Central memory CD8-positive, alpha-beta T cell (primary cell): ENCODE results near the gene CYBC1.
A peak's percentile ranks its signal among the peaks of the same experiment; 100 is the strongest.

Experiments used
- ATAC-seq: fragments of 150-1000 bp; cut with Tn5 transposase; replicated peaks from 2 replicates; pipeline ENCODE4 v1.10.0; 2022; ENCODE audit warnings: mild to moderate bottlenecking, moderate FRiP score, moderate number of reproducible peaks; ENCODE audit not compliant: poor library complexity, severe bottlenecking; ENCODE audit errors: extremely low read depth
- DNase-seq, 2 donors: peaks; one replicate each; pipeline ENCODE4 v3.0.0; 2021; ENCODE audit warnings: low spot score in 2 of 2
- H3K27ac Mint-ChIP-seq: one replicate; pipeline ENCODE4 v1.8.0; 2022; ENCODE audit warnings: low read depth, mild to moderate bottlenecking, moderate library complexity, mixed read lengths
- H3K27me3 Mint-ChIP-seq: one replicate; pipeline ENCODE4 v1.8.0; 2022; ENCODE audit warnings: mixed read lengths
- H3K36me3 Mint-ChIP-seq: one replicate; pipeline ENCODE4 v1.8.0; 2022; ENCODE audit warnings: mild to moderate bottlenecking, moderate library complexity, mixed read lengths; ENCODE audit not compliant: insufficient read depth
- H3K4me1 Mint-ChIP-seq: one replicate; pipeline ENCODE4 v1.8.0; 2022; ENCODE audit warnings: mixed read lengths
- H3K4me3 Mint-ChIP-seq: one replicate; pipeline ENCODE4 v1.8.0; 2022; ENCODE audit warnings: mild to moderate bottlenecking, moderate library complexity, mixed read lengths
- H3K9me3 Mint-ChIP-seq: one replicate; pipeline ENCODE4 v1.8.0; 2022; ENCODE audit warnings: mixed read lengths

The CYBC1 gene

GRCh38 chr17:82450357-82451106 is at the start of gene CYBC1:
Gene CYBC1 (minus strand): TSS chr17:82450752. CDS start chr17:82449254, 1,498 bp downstream.
- DNase-seq = peak; percentile 84
- Mint-ChIP-seq H3K4me3 (peak within 1 kb of the TSS; percentile 93), H3K27me3 (no peaks in the 10 kb centered on the region), H3K36me3 (peaks cover 18% of the 10 kb centered on the region), H3K27ac (peak within 1 kb of the TSS; percentile 95), H3K4me1 (peaks cover 26% of the 10 kb centered on the region), H3K9me3 (no peaks in the 10 kb centered on the region)
- ATAC-seq = peak; percentile 51

DNA sequence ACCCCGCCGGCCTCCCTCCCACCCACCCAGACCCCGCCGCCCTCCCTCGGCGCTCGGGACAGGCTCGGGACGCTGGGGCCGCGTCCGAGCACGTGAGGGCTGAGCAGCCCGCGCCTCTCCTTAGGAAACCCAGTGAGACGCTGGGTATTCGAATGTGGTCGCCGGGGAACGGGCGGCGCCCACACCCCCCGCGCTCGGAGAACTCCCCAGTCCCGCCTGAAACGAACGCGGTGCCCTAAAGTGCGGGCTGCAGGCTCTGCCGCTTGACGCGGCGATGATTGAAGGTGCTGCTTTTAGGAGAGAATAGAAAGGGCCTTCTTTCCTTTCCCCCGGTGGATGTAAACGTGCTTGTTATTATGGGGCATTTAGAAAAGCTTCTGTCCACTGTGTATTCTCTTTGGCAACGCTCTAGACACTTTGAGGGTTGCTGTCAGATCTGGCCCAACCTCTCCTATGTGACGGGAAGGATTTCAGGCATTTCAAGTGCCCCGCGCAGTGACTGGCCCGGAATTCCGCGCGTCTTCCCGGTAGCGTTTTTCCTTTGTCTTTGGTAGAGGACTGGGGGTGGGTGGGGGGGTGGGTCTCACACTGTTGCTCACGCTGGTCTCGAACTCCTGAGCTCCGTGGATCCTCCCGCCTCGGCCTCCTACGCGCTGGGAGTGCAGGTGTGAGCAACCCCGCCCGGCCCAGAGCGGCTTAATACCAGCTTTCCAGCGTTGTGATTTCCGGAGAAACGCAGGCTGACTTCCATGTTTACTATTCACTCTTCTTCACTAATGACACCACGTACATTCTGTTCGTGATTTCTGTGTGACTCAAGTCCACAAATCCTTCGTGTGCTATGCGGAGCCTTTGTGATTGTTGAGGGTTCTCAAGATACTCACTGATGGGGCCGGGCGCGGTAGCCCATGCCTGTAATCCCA is 47.2 kb upstream of the CYBC1 start:
- ATAC-seq (peak; percentile 37), DNase-seq (no peak)
- peaks cover 24% of the 10 kb centered on the region for H3K4me1 Mint-ChIP-seq
- peaks cover 22% of the 10 kb centered on the region for H3K36me3 Mint-ChIP-seq
- peak overlapping the region; percentile 84 for H3K4me3 Mint-ChIP-seq
- H3K27ac Mint-ChIP-seq = peak overlapping the region; percentile 61
- H3K9me3 Mint-ChIP-seq = no peaks in the 10 kb centered on the region
- H3K27me3 Mint-ChIP-seq = no peaks in the 10 kb centered on the region

DNA sequence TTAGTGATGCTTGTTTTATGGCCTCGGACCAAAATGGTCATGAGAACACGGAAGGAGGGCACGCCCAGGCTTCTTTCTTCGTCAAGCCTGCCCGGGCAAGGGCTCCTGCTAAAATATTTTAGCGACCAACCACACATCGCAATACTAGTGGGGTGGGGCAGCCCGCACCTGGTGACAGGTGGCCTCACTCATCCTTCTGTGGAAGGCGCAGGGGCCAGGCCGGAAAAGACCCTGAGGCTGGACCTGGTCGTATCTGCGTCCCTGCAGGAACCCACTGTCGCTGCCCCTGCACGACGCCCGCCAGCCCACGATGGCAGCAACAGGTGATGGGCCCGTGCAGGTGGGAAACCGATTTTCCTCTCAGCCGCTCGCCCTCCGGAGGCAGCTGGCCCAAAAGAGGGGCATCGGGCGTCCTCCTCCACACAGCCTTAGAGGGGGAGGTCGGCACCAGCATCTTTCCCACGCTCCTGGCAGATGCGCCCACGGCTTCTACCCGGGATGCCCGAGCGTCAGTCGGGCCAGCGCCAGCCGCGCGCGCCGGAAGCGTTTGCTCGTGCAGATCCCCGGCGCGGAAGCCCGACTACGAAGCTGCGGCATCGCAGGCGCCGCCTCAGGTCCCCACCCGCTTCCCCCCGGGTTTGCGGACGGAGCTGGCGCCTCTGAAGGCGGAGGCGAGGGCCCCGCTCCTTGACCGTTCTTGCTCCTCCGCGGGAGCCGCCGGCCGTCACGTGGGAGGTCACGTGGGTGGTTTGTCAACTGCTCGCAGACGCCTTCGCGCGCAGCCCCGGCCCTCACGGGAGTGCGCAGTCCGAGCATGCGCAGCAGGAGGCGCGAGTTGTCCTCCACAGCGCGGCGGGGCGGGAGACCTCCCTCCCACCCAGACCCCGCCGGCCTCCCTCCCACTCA is 46.2 kb upstream of the CYBC1 start:
- H3K9me3 Mint-ChIP-seq = no peaks in the 10 kb centered on the region
- ATAC-seq (peak; percentile 68), DNase-seq (peak; percentile 72 to 73)
- peaks cover 22% of the 10 kb centered on the region for H3K36me3 Mint-ChIP-seq
- no peaks in the 10 kb centered on the region for H3K27me3 Mint-ChIP-seq
- H3K4me1 Mint-ChIP-seq = peaks cover 24% of the 10 kb centered on the region
- H3K27ac Mint-ChIP-seq = peak overlapping the region; percentile 61
- peak overlapping the region; percentile 84 for H3K4me3 Mint-ChIP-seq

DNA sequence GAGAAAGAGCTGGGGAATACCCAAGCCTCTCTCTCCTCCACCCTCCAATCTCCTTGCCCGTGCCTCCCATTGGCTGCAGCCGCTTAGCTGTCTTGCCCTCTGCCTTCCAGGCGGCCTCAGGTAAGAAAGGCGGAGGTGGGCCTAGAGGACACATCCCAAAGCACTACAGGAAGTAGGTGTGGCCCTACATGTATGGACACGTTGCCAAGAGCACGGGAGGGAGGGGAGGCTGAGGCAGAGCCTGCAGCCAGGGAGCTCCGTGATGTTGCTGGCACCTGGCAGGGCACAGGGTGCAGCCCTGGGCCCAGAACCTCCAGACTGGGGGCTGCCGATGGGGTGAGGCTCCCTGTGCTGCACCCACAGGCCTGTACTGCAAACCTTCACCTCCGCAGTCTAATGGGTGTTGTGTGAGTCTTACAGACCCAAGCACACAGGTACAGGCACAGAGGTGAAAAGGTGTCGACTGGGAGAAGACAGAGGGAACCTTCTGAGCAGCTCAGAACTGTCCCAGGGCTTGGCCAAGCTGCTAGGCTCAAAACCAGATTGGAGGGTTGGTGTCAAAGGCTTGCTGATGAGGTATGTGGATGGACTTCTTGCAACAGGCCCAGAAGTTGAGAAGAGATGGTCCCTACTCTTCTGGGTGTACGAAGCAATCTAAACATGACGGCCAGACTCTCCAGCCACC is 45.4 kb upstream of the CYBC1 start:
- DNase-seq (no peak), ATAC-seq (no peak)
- peaks cover 22% of the 10 kb centered on the region for H3K36me3 Mint-ChIP-seq
- H3K4me3 Mint-ChIP-seq = peak overlapping the region; percentile 84
- H3K9me3 Mint-ChIP-seq = no peaks in the 10 kb centered on the region
- no peaks in the 10 kb centered on the region for H3K27me3 Mint-ChIP-seq
- no peak overlapping the region for H3K27ac Mint-ChIP-seq
- peaks cover 24% of the 10 kb centered on the region for H3K4me1 Mint-ChIP-seq

- Mint-ChIP-seq H3K36me3 (peaks cover 22% of the 10 kb centered on the region), H3K4me1 (peaks cover 24% of the 10 kb centered on the region)
- ATAC-seq = peak; percentile 79
Observed at GRCh38 chr17:82494236-82495055, 43.9 kb upstream of the CYBC1 start.

DNA sequence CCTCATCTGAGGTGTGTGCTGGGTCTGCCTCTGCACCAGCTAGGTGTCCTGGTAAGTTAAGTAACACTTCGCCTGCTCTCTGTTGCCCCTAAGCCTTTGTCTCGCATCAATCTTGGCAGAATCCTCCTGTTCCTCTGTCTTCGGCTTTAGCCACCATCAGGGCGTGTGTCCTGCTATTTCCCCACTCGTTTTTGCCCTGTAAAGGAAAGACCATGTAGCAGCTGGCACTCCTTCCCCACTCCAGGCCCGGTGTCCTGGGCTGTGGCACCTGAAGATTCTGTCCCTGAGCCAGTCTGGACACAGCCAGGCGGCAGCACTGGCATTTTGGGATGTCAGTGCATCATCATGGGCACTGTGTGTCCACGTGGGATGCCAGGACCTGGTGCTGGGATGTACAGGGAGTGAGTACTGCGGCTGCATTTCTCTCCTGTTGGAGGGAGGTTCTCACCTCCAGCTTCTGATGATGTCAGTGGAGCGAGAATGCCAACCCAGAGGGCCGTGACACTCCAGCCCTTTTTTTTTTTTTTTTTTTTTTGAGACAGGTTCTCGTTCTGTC is 42.8 kb upstream of the CYBC1 start:
- peaks cover 30% of the 10 kb centered on the region for H3K36me3 Mint-ChIP-seq
- H3K27ac Mint-ChIP-seq = peak overlapping the region; percentile 98
- peaks cover 24% of the 10 kb centered on the region for H3K4me1 Mint-ChIP-seq
- ATAC-seq (no peak), DNase-seq (no peak)
- no peaks in the 10 kb centered on the region for H3K27me3 Mint-ChIP-seq
- no peaks in the 10 kb centered on the region for H3K9me3 Mint-ChIP-seq
- H3K4me3 Mint-ChIP-seq = peak overlapping the region; percentile 79

More at GRCh38 chr17:82494236-82495055, 43.9 kb upstream of the CYBC1 start:
- DNase-seq = peak; percentile 92
- H3K4me3 Mint-ChIP-seq = peak overlapping the region; percentile 79
- H3K27me3 Mint-ChIP-seq = no peaks in the 10 kb centered on the region
- H3K27ac Mint-ChIP-seq = peak overlapping the region; percentile 98
- H3K9me3 Mint-ChIP-seq = no peaks in the 10 kb centered on the region

- Mint-ChIP-seq H3K4me1 (peaks cover 19% of the 10 kb centered on the region), H3K9me3 (no peaks in the 10 kb centered on the region), H3K36me3 (peaks cover 30% of the 10 kb centered on the region), H3K4me3 (no peak overlapping the region), H3K27me3 (no peaks in the 10 kb centered on the region), H3K27ac (no peak overlapping the region)
- no peak for ATAC-seq
- DNase-seq = no peak
Observed at GRCh38 chr17:82492643-82493225, 42.2 kb upstream of the CYBC1 start.

DNA sequence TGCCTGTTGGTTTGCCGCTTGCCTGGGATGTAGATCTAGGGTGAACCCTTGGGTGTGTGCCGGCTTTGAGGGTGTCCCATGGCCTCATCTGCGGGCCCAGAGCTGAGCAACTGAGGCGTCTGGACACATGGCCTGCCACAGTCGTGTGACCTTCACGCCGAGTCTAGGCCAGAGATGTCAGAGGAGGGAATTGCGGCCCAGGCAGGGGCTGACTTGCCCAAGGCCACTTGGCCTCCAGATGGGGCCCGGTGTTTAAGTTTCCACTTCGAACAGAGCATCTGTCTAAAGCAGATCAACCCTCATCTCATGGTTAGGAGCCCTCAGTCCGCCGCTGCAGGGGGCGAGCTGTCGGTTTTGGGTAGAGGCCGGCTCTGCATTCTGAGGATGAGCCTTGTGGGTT is 41.0 kb upstream of the CYBC1 start:
- H3K9me3 Mint-ChIP-seq = no peaks in the 10 kb centered on the region
- H3K27me3 Mint-ChIP-seq = no peaks in the 10 kb centered on the region
- H3K4me3 Mint-ChIP-seq = no peak overlapping the region
- no peak overlapping the region for H3K27ac Mint-ChIP-seq
- peaks cover 32% of the 10 kb centered on the region for H3K36me3 Mint-ChIP-seq
- no peak for ATAC-seq
- no peak for DNase-seq
- peaks cover 20% of the 10 kb centered on the region for H3K4me1 Mint-ChIP-seq

DNA sequence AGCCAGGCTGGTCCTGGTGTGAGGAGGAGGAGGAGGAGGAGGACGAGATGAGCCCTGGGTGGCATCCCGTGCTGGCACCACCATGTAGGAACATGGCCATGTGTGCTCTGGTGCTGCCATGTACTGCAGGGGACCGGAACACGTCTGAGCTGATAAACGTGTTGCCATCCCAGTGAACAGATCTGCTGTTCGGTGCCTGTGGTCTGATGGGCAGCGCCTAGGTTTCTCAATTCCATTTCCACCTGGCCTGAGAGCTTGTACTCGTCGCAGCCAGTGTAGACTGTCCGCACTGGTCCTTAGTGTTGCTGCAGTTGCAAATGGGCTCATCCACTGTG is 40.6 kb upstream of the CYBC1 start:
- Mint-ChIP-seq H3K36me3 (peaks cover 30% of the 10 kb centered on the region), H3K27me3 (no peaks in the 10 kb centered on the region), H3K4me1 (peaks cover 23% of the 10 kb centered on the region), H3K4me3 (no peak overlapping the region), H3K27ac (no peak overlapping the region), H3K9me3 (no peaks in the 10 kb centered on the region)
- DNase-seq (no peak), ATAC-seq (no peak)

- Mint-ChIP-seq H3K9me3 (no peaks in the 10 kb centered on the region), H3K27me3 (no peaks in the 10 kb centered on the region), H3K36me3 (peaks cover 29% of the 10 kb centered on the region), H3K27ac (no peak overlapping the region), H3K4me1 (peaks cover 28% of the 10 kb centered on the region), H3K4me3 (no peak overlapping the region)
- ATAC-seq (no peak), DNase-seq (no peak)
Observed at GRCh38 chr17:82490512-82491195, 40.1 kb upstream of the CYBC1 start.
